ENCODE results near the gene NFXL1. TPM values are rescaled to one million over a fixed set of nuclear protein-coding genes. Genes with fewer than 3 reads are reported as not detected.

NFXL1 gene
- total RNA-seq, 1 donor from 2014 or later, result 13.0 TPM

- Mint-ChIP-seq H3K27ac (ENCODE audit: unreplicated experiment) (no peak overlapping the region), H3K36me3 (ENCODE audit: low read depth, unreplicated experiment) (no peaks in the 10 kb centered on the region)
These were observed 25.1 kb upstream of the NFXL1 start for GRCh38 chr4:47939456-47939855.

GRCh38 chr4:47936336-47936735, 22.0 kb upstream of the NFXL1 start:
- Mint-ChIP-seq H3K9me3 (ENCODE audit: unreplicated experiment) (no peaks in the 10 kb centered on the region), H3K4me1 (ENCODE audit: low read depth, unreplicated experiment) (no peaks in the 10 kb centered on the region), H3K4me3 (ENCODE audit: unreplicated experiment) (no peak overlapping the region), H3K27me3 (ENCODE audit: low read depth, unreplicated experiment) (no peaks in the 10 kb centered on the region), H3K36me3 (ENCODE audit: low read depth, unreplicated experiment) (no peaks in the 10 kb centered on the region), H3K27ac (ENCODE audit: unreplicated experiment) (no peak overlapping the region)
- H4K20me1 ChIP-seq (ENCODE audit: insufficient read depth, low read length), result no peaks in the 10 kb centered on the region
- peaks cover 2% of the 10 kb centered on the region for H3K4me1 ChIP-seq (ENCODE audit: insufficient read depth, low read length)
- no peak for TF ChIP-seq CTCF (IDR thresholded peaks at IDR 0.05; ENCODE audit: insufficient read depth, low read depth, low read length)
- TF ChIP-seq EZH2 (IDR thresholded peaks at IDR 0.05; ENCODE audit: insufficient read depth, low read length), result no peak
- no peak overlapping the region for H3K4me2 ChIP-seq (ENCODE audit: low read length)
- no peaks in the 10 kb centered on the region for H3K79me2 ChIP-seq (ENCODE audit: insufficient read depth, low read length)
- H3K27ac ChIP-seq (ENCODE audit: low read depth, low read length), result no peak overlapping the region
- H3K4me3 ChIP-seq (ENCODE audit: insufficient read depth, low read depth, low read length), result no peak overlapping the region
- no peaks in the 10 kb centered on the region for H3K36me3 ChIP-seq (ENCODE audit: insufficient read depth, low read length)
- FAIRE-seq (no peak), DNase-seq (ENCODE audit: low read depth) (no peak)
- no peak overlapping the region for H3K9ac ChIP-seq (ENCODE audit: low read length)
- H2AFZ ChIP-seq (ENCODE audit: low read depth, low read length), result no peak overlapping the region
- H3K27me3 ChIP-seq (ENCODE audit: insufficient read depth, low read length), result no peaks in the 10 kb centered on the region
- H3K9me3 ChIP-seq (ENCODE audit: insufficient read depth, low read depth, low read length), result no peaks in the 10 kb centered on the region

More at GRCh38 chr4:47939456-47939855, 25.1 kb upstream of the NFXL1 start:
- no peaks in the 10 kb centered on the region for H3K9me3 Mint-ChIP-seq (ENCODE audit: unreplicated experiment)
- H4K20me1 ChIP-seq (ENCODE audit: insufficient read depth, low read length), result no peaks in the 10 kb centered on the region
- no peaks in the 10 kb centered on the region for H3K4me1 Mint-ChIP-seq (ENCODE audit: low read depth, unreplicated experiment)
- H3K4me2 ChIP-seq (ENCODE audit: low read length), result no peak overlapping the region
- FAIRE-seq, result no peak
- TF ChIP-seq EZH2 (IDR thresholded peaks at IDR 0.05; ENCODE audit: insufficient read depth, low read length) (no peak), CTCF (IDR thresholded peaks at IDR 0.05; ENCODE audit: insufficient read depth, low read depth, low read length) (no peak)
- no peaks in the 10 kb centered on the region for H3K4me1 ChIP-seq (ENCODE audit: insufficient read depth, low read length)
- no peak overlapping the region for H3K9ac ChIP-seq (ENCODE audit: low read length)
- no peaks in the 10 kb centered on the region for H3K27me3 Mint-ChIP-seq (ENCODE audit: low read depth, unreplicated experiment)
- H3K27me3 ChIP-seq (ENCODE audit: insufficient read depth, low read length), result no peaks in the 10 kb centered on the region
- no peaks in the 10 kb centered on the region for H3K79me2 ChIP-seq (ENCODE audit: insufficient read depth, low read length)
- no peak overlapping the region for H3K4me3 ChIP-seq (ENCODE audit: insufficient read depth, low read depth, low read length)
- no peak for DNase-seq (ENCODE audit: low read depth)
- no peak overlapping the region for H3K4me3 Mint-ChIP-seq (ENCODE audit: unreplicated experiment)
- H3K27ac ChIP-seq (ENCODE audit: low read depth, low read length), result no peak overlapping the region
- H3K36me3 ChIP-seq (ENCODE audit: insufficient read depth, low read length), result no peaks in the 10 kb centered on the region
- H3K9me3 ChIP-seq (ENCODE audit: insufficient read depth, low read depth, low read length), result no peaks in the 10 kb centered on the region
- H2AFZ ChIP-seq (ENCODE audit: low read depth, low read length), result no peak overlapping the region

GRCh38 chr4:47933840-47934239, 19.5 kb upstream of the NFXL1 start:
- Histone ChIP-seq H3K9me3 (ENCODE audit: insufficient read depth, low read depth, low read length) (no peaks in the 10 kb centered on the region), H3K4me1 (ENCODE audit: insufficient read depth, low read length) (peaks cover 9% of the 10 kb centered on the region), H4K20me1 (ENCODE audit: insufficient read depth, low read length) (no peaks in the 10 kb centered on the region), H3K36me3 (ENCODE audit: insufficient read depth, low read length) (no peaks in the 10 kb centered on the region), H3K79me2 (ENCODE audit: insufficient read depth, low read length) (no peaks in the 10 kb centered on the region), H3K4me2 (ENCODE audit: low read length) (no peak overlapping the region), H3K9ac (ENCODE audit: low read length) (no peak overlapping the region), H2AFZ (ENCODE audit: low read depth, low read length) (no peak overlapping the region), H3K27me3 (ENCODE audit: insufficient read depth, low read length) (no peaks in the 10 kb centered on the region), H3K4me3 (ENCODE audit: insufficient read depth, low read depth, low read length) (no peak overlapping the region), H3K27ac (ENCODE audit: low read depth, low read length) (no peak overlapping the region)
- Mint-ChIP-seq H3K4me1 (ENCODE audit: low read depth, unreplicated experiment) (peaks cover 6% of the 10 kb centered on the region), H3K27ac (ENCODE audit: unreplicated experiment) (no peak overlapping the region), H3K36me3 (ENCODE audit: low read depth, unreplicated experiment) (no peaks in the 10 kb centered on the region), H3K9me3 (ENCODE audit: unreplicated experiment) (no peaks in the 10 kb centered on the region), H3K27me3 (ENCODE audit: low read depth, unreplicated experiment) (no peaks in the 10 kb centered on the region), H3K4me3 (ENCODE audit: unreplicated experiment) (no peak overlapping the region)
- TF ChIP-seq EZH2 (IDR thresholded peaks at IDR 0.05; ENCODE audit: insufficient read depth, low read length) (no peak), CTCF (IDR thresholded peaks at IDR 0.05; ENCODE audit: insufficient read depth, low read depth, low read length) (peak; percentile 67)
- peak; percentile 12 for DNase-seq (ENCODE audit: low read depth)
- peak; percentile 43 for FAIRE-seq
